Measurements from ENCODE around the gene SLC8A2. TPM values are rescaled to one million over a fixed set of nuclear protein-coding genes. Genes with fewer than 3 reads are reported as not detected.

Gene SLC8A2
- total and polyA plus RNA-seq, 2 of the 4 experiments (the other 2 are of a cell fraction) = 0.05 TPM; not detected in 1

DNA sequence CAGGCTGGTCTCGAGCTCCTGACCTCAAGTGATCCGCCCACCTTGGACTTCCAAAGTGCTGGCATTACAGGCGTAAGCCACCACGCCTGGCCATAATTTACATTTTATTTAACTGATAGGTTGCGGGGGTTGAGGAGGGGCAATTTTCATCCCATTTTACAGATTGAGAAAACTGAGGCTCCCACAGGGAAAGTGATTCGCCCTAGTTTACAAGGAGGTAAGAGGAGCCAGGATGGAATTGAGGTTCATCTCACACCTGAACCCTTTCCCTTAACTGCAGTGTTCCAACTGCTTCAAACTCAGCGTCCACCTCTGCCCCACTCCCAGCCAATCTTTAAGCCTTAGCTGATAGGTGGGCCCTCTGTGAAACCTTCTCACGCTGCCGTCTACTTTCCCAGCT, 47.2 kb upstream of the SLC8A2 start:
- Histone ChIP-seq H3K9me1 (ENCODE audit: insufficient read depth, low read length) (peaks cover 4% of the 10 kb centered on the region), H2AK9ac (replicated peaks; ENCODE audit: low read depth, low read length, poor library complexity) (no peak overlapping the region), H3K4me3 (ENCODE audit: insufficient read depth, low read depth, low read length) (no peak overlapping the region), H3K27ac (ENCODE audit: insufficient read depth, low read length) (no peak overlapping the region), H2BK5ac (ENCODE audit: low read depth, low read length, poor library complexity, severe bottlenecking) (no peak overlapping the region), H2BK15ac (ENCODE audit: low read depth, low read length) (no peak overlapping the region), H3K9ac (ENCODE audit: low read depth, low read length) (no peak overlapping the region), H2BK120ac (ENCODE audit: low read depth, low read length) (no peak overlapping the region), H2AK5ac (ENCODE audit: low read depth, low read length) (no peak overlapping the region), H3K79me1 (ENCODE audit: low read depth in 1 of 2, low read length in 2 of 2) (peaks cover 3 to 14% of the 10 kb centered on the region in 2 experiments; a peak in 3 of 4 replicates), H4K5ac (ENCODE audit: low read depth, low read length) (no peak overlapping the region), H4K91ac (ENCODE audit: insufficient read depth, low read depth, low read length) (no peak overlapping the region), H3K9me3 (ENCODE audit: control insufficient read depth, insufficient read depth, low read length) (no peaks in the 10 kb centered on the region), H3K27me3 (ENCODE audit: control insufficient read depth, insufficient read depth, low read length) (peaks cover 25% of the 10 kb centered on the region), H3K36me3 (ENCODE audit: control insufficient read depth, insufficient read depth, low read length) (no peaks in the 10 kb centered on the region), H3K4ac (ENCODE audit: low read depth, low read length) (no peak overlapping the region), H3K4me1 (ENCODE audit: control insufficient read depth, insufficient read depth, low read length) (peaks cover 2% of the 10 kb centered on the region; the same call in 1 of the 2 replicates), H2AFZ (replicated peaks; ENCODE audit: low read length, poor library complexity) (no peak overlapping the region), H4K20me1 (ENCODE audit: insufficient read depth, low read length) (no peaks in the 10 kb centered on the region), H3K23ac (ENCODE audit: low read depth, low read length) (no peak overlapping the region), H2BK20ac (ENCODE audit: low read depth, low read length) (no peak overlapping the region), H3K14ac (replicated peaks; ENCODE audit: low read depth, low read length) (no peak overlapping the region), H4K8ac (ENCODE audit: low read depth in 2 of 2, low read length in 2 of 2) (no peak overlapping the region), H3K56ac (ENCODE audit: extremely low read depth, insufficient read depth, low read length) (no peak overlapping the region), H3K4me2 (ENCODE audit: low read depth, low read length) (no peak overlapping the region), H3K18ac (ENCODE audit: low read depth, low read length) (no peak overlapping the region)
- ATAC-seq (ENCODE audit: low read depth) (no peak), DNase-seq (no peak)
- in situ Hi-C loops (cut with MboI; ENCODE audit: low sequenced_read_pairs) (no loop called here), intact Hi-C loops (cut with micrococcal nuclease) (loop anchor here (10.0 kb wide), 1 partner anchor 146 kb away; no protein-coding TSS in a partner anchor), dilution Hi-C loops (cut with HindIII; ENCODE audit: low sequenced_read_pairs, unreplicated experiment) (no loop called here)
- BruUV-seq (replicated peaks) = no TSS peak
- CTCF ChIA-PET = no interaction called here
- 53% methylated on average over 2 of the region's 9 CpGs; no CpG with 5 or more reads in 1 of the 2 experiments for WGBS, 2 experiments (ENCODE audit: extremely low coverage in 2 of 2, insufficient read length in 1 of 2)
- TF ChIP-seq RFX5 (IDR thresholded peaks at IDR 0.05; ENCODE audit: low read depth, low read length) (no peak), FOS (IDR thresholded peaks at IDR 0.05; ENCODE audit: low read depth, low read length) (no peak), POLR2A (IDR thresholded peaks at IDR 0.05; ENCODE audit: low read depth, low read length) (no peak), MAZ (IDR thresholded peaks at IDR 0.05; ENCODE audit: borderline replicate concordance, low read depth, low read length) (no peak), RAD21 (IDR thresholded peaks at IDR 0.05; ENCODE audit: low read length) (no peak), RCOR1 (IDR thresholded peaks at IDR 0.05; ENCODE audit: insufficient replicate concordance, low read length) (no peak), BHLHE40 (IDR thresholded peaks at IDR 0.05; ENCODE audit: low read depth, low read length) (no peak), USF2 (IDR thresholded peaks at IDR 0.05; ENCODE audit: low read depth, low read length) (no peak), SMC3 (IDR thresholded peaks at IDR 0.05; ENCODE audit: low read depth, low read length) (no peak), NFE2L2 (IDR thresholded peaks at IDR 0.05; ENCODE audit: low read depth, low read length) (no peak), MXI1 (IDR thresholded peaks at IDR 0.05; ENCODE audit: borderline replicate concordance, low read depth, low read length) (no peak), MAFK (IDR thresholded peaks at IDR 0.05; ENCODE audit: low read depth, low read length) (no peak), CHD1 (IDR thresholded peaks at IDR 0.05; ENCODE audit: low read depth, low read length) (no peak), CEBPB (IDR thresholded peaks at IDR 0.05; ENCODE audit: low read depth, low read length) (no peak)
- TF ChIP-seq, protein P1, sequence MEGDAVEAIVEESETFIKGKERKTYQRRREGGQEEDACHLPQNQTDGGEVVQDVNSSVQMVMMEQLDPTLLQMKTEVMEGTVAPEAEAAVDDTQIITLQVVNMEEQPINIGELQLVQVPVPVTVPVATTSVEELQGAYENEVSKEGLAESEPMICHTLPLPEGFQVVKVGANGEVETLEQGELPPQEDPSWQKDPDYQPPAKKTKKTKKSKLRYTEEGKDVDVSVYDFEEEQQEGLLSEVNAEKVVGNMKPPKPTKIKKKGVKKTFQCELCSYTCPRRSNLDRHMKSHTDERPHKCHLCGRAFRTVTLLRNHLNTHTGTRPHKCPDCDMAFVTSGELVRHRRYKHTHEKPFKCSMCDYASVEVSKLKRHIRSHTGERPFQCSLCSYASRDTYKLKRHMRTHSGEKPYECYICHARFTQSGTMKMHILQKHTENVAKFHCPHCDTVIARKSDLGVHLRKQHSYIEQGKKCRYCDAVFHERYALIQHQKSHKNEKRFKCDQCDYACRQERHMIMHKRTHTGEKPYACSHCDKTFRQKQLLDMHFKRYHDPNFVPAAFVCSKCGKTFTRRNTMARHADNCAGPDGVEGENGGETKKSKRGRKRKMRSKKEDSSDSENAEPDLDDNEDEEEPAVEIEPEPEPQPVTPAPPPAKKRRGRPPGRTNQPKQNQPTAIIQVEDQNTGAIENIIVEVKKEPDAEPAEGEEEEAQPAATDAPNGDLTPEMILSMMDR (conservative IDR thresholded peaks at IDR 0.05; ENCODE audit: low read depth, low read length) = no peak
- TF ChIP-seq, protein P2, sequence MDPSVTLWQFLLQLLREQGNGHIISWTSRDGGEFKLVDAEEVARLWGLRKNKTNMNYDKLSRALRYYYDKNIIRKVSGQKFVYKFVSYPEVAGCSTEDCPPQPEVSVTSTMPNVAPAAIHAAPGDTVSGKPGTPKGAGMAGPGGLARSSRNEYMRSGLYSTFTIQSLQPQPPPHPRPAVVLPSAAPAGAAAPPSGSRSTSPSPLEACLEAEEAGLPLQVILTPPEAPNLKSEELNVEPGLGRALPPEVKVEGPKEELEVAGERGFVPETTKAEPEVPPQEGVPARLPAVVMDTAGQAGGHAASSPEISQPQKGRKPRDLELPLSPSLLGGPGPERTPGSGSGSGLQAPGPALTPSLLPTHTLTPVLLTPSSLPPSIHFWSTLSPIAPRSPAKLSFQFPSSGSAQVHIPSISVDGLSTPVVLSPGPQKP (IDR thresholded peaks at IDR 0.05; ENCODE audit: borderline replicate concordance, low read depth, low read length) = no peak
- POLR2A ChIA-PET (ENCODE audit: unreplicated experiment) = interaction anchor here (0.6 kb wide), 1 partner anchor 29 kb away, joined by 4 read pairs; no protein-coding TSS in a partner anchor

Measured in IMR-90 (cell line).